Stimulated activated CD4-positive, alpha-beta T cell treated with anti-CD3 and anti-CD28 coated beads, TNF-alpha, amount 100 ng/mL, for 4 hours (primary cell): ENCODE data around the gene TSPAN14.

Experiments used
- DNase-seq, 3 experiments: peaks; one replicate each; pipeline ENCODE4 v3.0.0-alpha.2; 2020; ENCODE audit warnings: low read depth in 3 of 3

TSPAN14 gene

DNA sequence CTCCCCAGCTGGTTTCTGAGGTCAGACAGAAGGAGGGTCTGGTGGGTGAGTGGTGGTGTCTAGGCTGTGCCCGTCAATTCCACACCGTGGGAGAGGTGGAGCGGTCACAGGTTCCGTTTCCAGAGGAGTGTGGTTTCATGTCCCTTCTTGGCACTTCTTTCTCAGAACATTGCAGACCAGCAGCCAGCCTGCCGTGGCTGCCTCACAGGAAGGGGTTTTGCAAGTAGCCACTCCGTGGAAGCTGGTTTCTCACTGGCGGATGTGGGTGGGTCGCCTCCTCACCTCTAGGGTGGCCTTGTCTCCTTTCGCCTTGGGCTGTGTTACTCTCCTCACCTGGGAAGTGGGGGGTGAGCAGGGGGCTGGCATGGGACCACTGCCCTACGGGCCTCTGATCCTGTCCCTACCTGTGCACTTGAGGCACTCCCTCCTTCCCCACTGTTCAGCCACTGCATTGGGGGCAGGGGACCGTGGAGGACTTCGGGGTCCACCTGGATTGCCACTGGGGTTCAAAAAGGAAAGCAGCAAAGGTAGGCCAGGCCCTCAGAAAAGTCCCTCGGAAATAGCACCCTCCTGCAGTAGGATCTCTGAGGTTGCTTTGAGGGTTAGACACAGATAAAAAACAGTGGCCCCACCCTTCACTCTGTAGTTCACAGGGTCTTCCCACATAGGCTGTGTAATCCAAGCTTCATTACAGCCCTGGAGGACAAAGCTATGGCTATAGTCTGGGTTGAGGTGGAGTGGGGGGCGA is 33.9 kb downstream of the TSPAN14 start:
- no peak for DNase-seq

DNA sequence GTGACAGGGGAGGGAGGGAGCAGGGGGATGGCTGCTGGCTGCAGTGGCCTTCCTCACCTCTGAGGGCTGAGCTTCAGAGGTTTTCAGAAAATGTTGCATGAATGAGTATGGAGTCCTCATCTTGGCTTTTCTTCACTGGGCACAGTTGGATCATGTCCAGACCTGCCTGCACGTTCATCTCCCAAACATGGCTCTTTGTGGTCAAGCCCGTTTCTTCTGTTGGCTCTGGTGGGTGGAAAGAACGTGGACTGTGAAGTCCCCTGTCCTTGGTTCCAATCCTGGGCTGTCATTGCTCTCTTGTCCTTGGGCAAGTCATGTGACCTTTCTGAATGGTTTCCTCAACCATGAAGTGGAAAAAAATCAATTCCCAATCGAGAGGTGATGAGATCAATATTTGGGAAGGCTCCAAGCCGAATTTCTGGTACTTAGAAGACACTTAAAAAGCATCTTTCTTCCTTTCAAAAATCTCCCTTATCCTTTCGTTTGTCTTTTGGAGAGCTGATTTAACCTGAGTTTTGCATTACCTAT is 34.5 kb downstream of the TSPAN14 start:
- DNase-seq = no peak

DNA sequence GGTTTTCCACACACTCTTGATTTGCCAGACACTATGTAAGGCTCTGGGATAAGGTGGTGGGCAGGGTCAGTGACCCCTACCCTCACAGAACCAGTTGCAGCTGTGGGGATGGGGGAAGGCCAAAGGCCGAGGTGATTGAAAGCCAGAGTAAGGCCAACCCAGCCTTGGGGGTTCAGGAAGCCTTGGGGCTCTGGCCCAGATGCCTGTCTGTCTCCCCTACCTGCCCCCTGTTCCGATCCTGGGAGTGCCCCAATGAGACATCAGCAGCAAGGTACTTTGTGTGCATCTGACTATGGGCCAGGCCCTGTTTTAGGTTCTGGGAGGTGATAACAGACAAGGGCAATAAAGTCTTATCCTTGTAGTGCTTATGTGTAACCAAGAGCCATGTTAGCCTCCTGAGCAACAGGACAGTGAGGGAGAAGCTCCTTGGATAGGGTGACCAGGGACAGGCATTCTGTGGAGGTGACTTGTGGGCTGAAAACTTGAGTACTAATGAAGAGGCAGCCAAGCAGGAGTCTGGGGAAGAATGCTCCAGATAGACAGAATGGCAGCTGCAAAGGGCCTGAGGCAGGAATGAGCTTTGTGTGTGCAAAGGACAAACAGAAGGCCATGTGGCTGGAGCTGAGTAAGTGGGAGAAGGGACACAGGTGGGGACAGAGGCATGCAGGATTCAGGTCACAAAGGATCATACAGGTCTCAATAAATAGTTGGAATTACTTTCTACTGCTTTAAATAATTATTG is 35.4 kb downstream of the TSPAN14 start:
- DNase-seq = no peak

DNA sequence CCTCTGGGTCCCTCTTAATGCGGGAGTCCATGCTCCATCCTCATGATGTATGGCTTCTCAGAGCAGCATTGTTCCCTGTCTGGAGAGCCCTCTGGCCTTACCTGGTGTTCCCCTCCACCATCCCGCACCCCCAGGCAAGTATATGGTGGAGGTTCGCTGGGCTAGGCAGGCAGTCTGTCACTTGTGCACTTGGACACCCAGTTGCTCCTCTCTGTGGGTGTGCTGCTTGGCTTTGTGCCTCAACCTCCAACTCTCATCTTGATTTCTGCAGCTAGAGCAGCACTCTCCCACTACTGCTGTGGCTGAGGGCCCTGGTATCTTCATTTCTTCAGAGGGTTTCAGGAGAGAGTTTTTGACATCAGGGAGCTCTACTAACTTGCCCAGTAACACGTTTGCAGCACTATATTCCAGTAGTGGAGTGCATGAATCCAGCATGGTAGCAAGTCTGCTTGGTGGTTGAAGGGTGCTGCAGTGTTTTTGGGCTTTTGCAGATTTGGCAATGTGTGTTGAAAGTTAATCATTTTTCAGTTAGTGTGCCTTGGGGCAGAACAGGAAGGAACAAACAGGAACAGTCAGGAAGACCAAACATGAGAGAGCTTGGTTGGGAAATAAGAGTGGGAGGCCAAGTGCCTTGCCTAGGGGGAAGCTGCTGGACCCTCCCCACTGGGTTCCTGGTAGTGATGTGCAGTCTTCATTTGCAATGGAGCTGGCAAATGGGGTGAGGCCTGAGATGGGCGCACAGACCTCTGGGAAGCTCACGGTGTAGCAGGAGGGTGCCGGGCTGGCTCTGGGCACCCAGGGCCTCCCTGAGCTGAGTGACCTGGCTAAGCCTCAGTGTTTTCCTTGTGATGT is 37.4 kb downstream of the TSPAN14 start:
- no peak for DNase-seq

DNA sequence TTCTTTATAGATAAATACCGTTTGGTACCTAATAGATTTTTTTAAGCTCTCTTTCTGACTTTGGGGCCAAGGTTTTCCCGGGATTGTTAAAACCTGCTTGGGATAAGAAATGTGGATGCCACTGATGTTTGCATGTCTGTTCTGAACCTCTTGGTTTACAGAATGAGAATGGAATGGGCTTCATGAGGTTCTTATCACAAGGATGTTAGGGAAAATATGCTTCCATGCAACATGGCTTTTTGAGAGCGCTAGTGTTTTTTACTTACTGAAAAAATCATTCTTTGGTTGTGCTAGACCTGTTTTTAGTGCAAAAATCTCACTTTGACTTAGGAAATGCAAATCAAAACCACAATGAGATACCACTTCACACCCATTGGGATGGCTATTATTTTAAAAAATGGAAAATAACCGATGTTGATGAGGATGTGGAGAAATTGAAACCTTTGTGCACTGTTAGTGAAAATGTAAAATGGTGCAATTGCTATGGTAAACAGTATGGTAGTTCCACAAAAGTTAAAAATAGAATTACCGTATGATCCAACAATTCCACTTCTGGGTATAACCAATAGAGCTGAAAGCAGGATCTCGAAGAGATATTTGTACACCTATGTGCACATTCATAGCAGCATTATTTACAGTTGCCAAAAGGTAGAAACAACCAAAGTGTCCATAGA is 38.9 kb downstream of the TSPAN14 start:
- no peak for DNase-seq

DNA sequence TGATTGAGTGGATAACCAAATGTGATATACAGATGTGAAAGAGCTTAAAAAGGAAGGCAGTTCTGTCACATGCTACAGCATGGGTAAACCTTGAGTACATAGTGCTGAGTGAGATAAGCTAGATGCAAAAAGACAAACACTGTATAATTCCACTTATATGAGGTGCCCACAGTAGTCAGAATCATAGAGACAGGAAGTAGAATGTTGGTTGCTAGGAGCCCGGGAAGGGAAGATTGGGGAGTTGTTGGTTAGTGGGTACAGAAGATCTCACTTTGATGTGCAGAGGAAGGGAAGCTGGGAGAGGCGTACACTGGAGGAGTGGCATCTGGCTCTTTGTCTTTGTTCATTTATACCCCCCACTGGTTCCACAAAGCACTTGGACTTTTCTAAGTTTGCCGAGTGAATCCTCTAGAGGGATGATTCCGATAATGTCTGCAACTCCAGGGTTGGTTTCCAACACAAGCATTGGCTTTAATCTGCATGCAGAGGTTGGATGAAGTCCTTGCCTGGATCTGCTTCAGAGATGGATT is 39.5 kb downstream of the TSPAN14 start:
- no peak for DNase-seq

DNA sequence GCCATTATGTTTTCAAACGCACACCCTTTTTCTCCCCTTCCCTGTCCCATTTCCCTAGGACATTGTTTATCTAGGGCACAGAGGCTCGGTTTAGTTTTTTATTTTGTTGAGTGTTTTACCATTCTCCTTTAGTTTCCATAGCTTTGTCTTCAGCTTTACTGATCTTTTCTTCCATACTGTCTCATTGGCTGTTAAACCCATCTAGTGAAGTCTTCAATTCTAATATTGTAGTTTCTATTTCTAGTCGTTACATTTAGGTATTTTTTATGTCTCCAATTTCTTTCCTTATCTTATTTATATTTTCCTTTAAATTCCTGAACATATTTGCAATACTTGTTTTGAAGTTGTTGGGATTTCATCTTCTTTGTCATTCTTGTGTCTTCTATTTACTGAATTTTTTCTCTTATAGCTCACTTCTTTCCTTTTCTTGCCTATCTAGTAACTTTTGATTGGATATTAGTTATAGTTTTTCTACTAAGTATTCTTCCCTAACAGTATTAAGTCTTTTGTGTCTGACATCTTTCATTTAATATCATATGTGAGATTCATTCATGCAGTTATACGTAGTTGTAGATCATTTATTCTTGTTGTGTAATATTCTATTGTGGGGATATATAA is 42.6 kb downstream of the TSPAN14 start:
- DNase-seq = no peak

DNA sequence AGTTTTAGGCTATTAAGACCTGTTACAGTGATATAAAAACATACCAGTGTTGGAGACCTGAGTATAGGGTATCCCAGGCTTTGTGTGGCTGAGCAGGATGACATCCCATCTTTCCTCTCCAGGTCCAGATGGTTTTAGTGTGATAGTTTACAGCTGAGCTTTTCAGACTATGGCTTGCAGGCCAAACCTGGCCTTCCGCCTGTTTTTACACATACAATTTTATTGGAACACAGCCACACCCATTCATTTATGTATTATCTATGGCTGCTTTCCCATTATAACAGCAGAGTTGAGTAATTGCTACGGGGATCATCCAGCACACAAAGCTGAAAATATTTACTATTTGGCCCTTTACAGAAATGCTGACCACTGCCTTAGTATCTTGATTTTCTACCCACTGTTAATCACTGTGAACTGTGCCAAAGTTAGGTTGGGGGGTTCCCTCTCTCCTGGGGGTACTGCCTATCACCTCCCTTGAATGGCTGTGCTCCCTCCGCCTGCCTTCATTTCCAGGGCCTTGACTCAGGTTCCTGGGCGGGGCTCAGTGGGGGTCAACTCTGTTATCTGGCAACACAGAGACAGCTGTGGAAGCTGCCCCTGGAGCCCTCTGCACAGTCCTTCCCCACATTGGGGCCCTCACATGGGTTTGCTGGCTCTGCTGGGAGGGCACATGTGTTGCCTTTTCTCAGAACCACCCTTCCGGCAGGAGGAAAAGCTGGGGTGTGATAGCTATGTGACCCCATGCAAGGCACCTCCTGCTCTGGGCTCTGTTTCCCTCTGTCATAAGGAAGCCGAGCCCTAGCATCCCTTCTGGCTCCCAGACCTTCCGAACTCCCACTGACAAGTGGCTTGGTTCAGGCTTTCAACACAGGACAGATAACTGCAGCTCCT is 43.3 kb downstream of the TSPAN14 start:
- DNase-seq = no peak

GRCh38 chr10:80498078-80498832 is 44.1 kb downstream of the TSPAN14 start:
- no peak for DNase-seq

DNA sequence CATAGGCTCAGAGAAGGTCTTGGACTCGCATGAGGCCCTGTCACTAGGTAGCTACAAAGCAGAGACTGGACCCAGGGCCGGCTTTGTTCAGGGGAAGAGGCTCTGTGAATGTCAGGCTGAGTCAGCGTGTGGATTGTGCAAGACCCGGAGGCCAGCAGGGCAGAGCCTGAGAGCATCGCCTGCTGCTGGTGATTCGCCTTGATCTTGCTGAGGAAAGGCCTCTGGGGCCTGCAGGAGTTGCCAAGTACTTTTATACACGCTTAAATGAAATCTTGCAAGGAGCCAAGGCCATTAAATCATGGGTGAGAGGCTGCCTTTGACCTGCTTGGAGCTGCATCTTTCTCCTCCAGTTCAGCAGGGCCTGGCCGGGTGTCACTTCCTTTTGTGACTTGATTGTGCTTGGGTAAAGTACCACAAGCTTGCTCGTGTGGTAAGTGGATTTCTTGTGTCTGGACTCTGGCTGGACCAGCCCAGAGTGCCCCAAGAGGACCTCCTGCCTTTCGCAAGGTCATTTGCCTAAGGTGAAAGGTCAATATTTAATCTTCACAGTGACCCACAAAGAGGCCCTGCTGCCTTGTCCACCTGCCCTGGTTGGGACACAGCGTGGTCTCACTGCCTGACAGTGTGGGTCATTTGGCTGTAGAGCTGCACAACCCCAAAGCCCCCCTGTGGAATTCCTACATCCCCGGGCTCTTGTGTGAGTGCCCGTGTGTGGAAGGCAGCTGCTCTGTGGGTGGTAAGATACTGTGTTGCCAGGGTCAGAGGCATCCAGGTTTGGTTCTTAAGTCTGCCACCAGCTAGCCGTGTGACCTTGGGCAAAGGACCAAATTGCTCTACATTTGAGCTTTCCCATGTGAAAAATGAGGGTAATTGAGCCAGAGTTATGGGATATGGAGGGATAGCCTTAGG is 45.0 kb downstream of the TSPAN14 start:
- DNase-seq = peak in 1 of 3 experiments; percentile 26

- DNase-seq = no peak
Observed at GRCh38 chr10:80500572-80501380, 46.7 kb downstream of the TSPAN14 start.

GRCh38 chr10:80501381-80501912 is 47.3 kb downstream of the TSPAN14 start:
- DNase-seq = no peak

- no peak for DNase-seq
Observed at GRCh38 chr10:80501913-80502521, 47.9 kb downstream of the TSPAN14 start.

DNA sequence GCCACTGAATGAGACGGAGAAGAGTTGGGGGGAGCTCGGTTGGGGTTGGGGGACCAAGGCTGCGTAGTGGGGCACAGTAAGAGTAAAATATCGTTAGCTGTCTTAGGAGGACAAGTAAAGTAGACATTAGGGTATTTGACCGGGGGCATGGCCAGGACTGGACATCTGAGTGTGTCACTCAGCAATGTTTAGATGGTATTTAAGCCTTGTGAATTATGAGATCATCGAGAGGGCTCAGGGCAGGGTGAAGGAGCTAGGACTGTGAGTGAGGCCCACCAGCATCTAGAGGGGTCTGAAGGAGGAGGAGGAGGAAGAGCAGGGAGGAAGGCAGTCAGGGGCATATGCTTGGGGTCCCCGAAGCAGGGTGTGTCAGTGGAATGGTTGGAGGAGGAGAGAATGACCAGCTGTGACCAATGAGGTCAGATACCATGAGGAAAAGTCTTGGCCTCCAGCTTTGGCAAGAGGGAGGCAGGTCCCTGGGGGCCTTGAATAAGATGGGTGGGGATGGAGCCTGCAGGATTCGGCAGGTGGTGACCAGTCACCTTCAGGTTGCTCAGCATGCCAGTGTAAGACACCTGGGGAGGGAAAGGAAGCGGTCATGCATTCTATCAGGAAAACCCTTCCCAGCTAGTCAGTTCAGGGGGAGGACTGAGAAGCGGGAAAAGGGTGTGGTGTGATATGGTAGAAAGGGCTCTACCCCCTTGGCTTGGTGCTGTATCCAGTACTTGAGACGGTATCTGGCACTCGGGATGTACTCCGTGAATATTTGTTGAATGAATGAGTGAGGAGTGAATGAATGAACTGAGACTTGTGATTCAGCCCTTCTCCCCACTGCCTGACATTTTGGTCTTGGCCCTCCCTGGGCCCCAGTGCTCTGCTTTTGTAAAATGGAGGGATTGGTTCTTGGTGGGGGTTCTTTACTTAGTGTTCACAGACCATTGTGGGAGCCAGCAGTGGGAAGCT is 48.8 kb downstream of the TSPAN14 start:
- DNase-seq = no peak

DNA sequence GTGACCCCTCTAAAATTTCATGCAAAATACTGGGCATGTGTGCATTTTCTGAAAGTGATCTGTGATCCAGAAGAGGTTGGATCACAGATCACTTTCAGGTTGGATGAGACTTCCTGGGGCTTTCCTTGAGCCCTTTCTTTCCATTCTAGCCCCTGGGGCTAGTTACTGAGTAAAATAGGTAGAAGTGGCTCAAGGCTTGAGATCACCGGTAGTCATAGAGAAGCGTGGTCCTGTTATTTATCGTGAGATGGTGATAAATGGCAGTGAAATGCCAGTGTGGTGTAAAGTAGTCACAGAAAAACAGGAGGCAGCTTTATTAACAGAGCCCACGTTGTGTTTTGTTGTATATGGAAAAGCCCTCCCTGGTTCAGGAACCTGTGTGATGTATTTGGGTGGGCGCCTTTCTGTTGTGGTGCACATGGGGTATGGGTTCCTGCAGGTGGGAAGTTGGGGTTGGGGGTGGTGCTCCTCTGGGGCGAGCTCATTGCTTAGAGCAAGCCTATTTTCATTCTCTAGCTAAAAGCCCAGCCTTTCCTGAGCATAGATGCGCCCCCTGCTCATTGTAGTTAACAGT is 49.6 kb downstream of the TSPAN14 start:
- DNase-seq = no peak
